ENCODE results near the gene TMEM54. TPM values are rescaled to one million over a fixed set of nuclear protein-coding genes. Genes with fewer than 3 reads are reported as not detected.

Gene TMEM54
- total RNA-seq, 1 donor from 2014 or later = 8.0 TPM

GRCh38 chr1:32897082-32898049 lies 3.8 kb downstream of the TMEM54 start:
- DNase-seq (ENCODE audit: low read depth) (no peak), FAIRE-seq (no peak)
- H3K36me3 ChIP-seq (ENCODE audit: insufficient read depth, low read length) = no peaks in the 10 kb centered on the region
- Mint-ChIP-seq H3K9me3 (ENCODE audit: unreplicated experiment) (no peaks in the 10 kb centered on the region), H3K4me3 (ENCODE audit: unreplicated experiment) (no peak overlapping the region), H3K27me3 (ENCODE audit: low read depth, unreplicated experiment) (peaks cover 60% of the 10 kb centered on the region), H3K27ac (ENCODE audit: unreplicated experiment) (no peak overlapping the region), H3K36me3 (ENCODE audit: low read depth, unreplicated experiment) (peaks cover 4% of the 10 kb centered on the region), H3K4me1 (ENCODE audit: low read depth, unreplicated experiment) (peaks cover 4% of the 10 kb centered on the region)
- H3K4me3 ChIP-seq (ENCODE audit: insufficient read depth, low read depth, low read length) = no peak overlapping the region
- no peaks in the 10 kb centered on the region for H3K9me3 ChIP-seq (ENCODE audit: insufficient read depth, low read depth, low read length)
- no peaks in the 10 kb centered on the region for H3K79me2 ChIP-seq (ENCODE audit: insufficient read depth, low read length)
- no peak overlapping the region for H3K4me2 ChIP-seq (ENCODE audit: low read length)
- no peak overlapping the region for H3K9ac ChIP-seq (ENCODE audit: low read length)
- H4K20me1 ChIP-seq (ENCODE audit: insufficient read depth, low read length) = no peaks in the 10 kb centered on the region
- H2AFZ ChIP-seq (ENCODE audit: low read depth, low read length) = no peak overlapping the region
- H3K4me1 ChIP-seq (ENCODE audit: insufficient read depth, low read length) = peaks cover 2% of the 10 kb centered on the region
- no peak overlapping the region for H3K27ac ChIP-seq (ENCODE audit: low read depth, low read length)
- peaks cover 7% of the 10 kb centered on the region for H3K27me3 ChIP-seq (ENCODE audit: insufficient read depth, low read length)
- TF ChIP-seq CTCF (IDR thresholded peaks at IDR 0.05; ENCODE audit: insufficient read depth, low read depth, low read length) (no peak), EZH2 (IDR thresholded peaks at IDR 0.05; ENCODE audit: insufficient read depth, low read length) (no peak)

- Histone ChIP-seq H2AFZ (ENCODE audit: low read depth, low read length) (no peak overlapping the region), H3K9ac (ENCODE audit: low read length) (no peak overlapping the region), H3K36me3 (ENCODE audit: insufficient read depth, low read length) (no peaks in the 10 kb centered on the region), H3K27me3 (ENCODE audit: insufficient read depth, low read length) (peaks cover 15% of the 10 kb centered on the region), H3K4me1 (ENCODE audit: insufficient read depth, low read length) (peaks cover 2% of the 10 kb centered on the region), H3K9me3 (ENCODE audit: insufficient read depth, low read depth, low read length) (no peaks in the 10 kb centered on the region), H4K20me1 (ENCODE audit: insufficient read depth, low read length) (no peaks in the 10 kb centered on the region), H3K4me2 (ENCODE audit: low read length) (no peak overlapping the region), H3K4me3 (ENCODE audit: insufficient read depth, low read depth, low read length) (no peak overlapping the region), H3K27ac (ENCODE audit: low read depth, low read length) (no peak overlapping the region), H3K79me2 (ENCODE audit: insufficient read depth, low read length) (no peaks in the 10 kb centered on the region)
- H3K27ac Mint-ChIP-seq (ENCODE audit: unreplicated experiment) = no peak overlapping the region
- peaks cover 63% of the 10 kb centered on the region for H3K27me3 Mint-ChIP-seq (ENCODE audit: low read depth, unreplicated experiment)
- H3K4me3 Mint-ChIP-seq (ENCODE audit: unreplicated experiment) = no peak overlapping the region
- peaks cover 5% of the 10 kb centered on the region for H3K36me3 Mint-ChIP-seq (ENCODE audit: low read depth, unreplicated experiment)
- H3K9me3 Mint-ChIP-seq (ENCODE audit: unreplicated experiment) = no peaks in the 10 kb centered on the region
- DNase-seq (ENCODE audit: low read depth) (no peak), FAIRE-seq (no peak)
- TF ChIP-seq CTCF (IDR thresholded peaks at IDR 0.05; ENCODE audit: insufficient read depth, low read depth, low read length) = no peak
- no peak for TF ChIP-seq EZH2 (IDR thresholded peaks at IDR 0.05; ENCODE audit: insufficient read depth, low read length)
- peaks cover 4% of the 10 kb centered on the region for H3K4me1 Mint-ChIP-seq (ENCODE audit: low read depth, unreplicated experiment)
Measured at GRCh38 chr1:32896451-32896850, 4.7 kb downstream of the TMEM54 start.
